ENCODE data around the gene FBXW11. TPM values are rescaled to one million over a fixed set of nuclear protein-coding genes. Genes with fewer than 3 reads are reported as not detected.
"Not testable (repeated sequence)": the region's sequence is repeated elsewhere in the genome, so short reads cannot be mapped to it uniquely, and the experiment has no call there.

Gene FBXW11
- total RNA-seq, 2 donors from 2014 or later, result 76.3 to 81.7 TPM

DNA sequence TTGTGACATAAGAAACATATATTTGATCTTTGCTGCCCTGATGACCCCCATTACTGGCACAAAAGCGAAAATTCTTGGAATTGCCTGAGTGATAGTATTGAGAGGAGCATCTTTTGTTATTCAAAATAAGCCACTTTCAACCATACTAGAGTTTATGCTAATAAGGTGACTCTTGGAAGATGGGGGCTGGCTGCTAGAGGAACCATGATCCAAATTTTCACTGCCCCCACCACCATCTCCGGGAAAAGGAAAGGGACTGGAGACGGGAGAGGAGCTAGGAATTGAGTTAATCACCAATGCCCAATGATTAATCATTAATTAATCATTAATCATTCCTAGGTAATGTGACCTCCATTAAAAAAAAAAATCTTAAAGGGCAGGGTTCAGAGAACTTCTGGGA lies 25.6 kb downstream of the FBXW11 start:
- no peak for TF ChIP-seq CTCF (IDR thresholded peaks at IDR 0.05)

DNA sequence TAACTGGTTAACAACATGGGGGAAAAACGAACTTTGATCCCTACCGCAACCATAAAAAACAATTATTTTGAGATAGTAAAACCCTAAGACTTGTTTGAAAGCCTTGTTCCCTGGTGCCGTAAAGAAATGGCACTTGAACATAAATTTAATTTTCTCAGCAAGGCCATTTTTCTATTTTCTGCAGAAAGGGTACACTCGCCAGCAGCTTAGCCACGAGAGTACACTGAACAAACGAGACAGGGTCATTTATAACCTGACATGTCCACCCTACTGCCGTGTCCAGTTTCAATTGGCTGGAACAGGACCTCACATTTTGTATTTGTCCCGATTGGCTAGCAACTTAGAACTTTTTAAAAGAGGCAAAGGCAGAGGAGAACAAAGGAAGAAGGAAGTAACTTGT lies 26.8 kb downstream of the FBXW11 start:
- Histone ChIP-seq H3K4me3 (no peak overlapping the region), H3K9me3 (peaks cover 4 to 16% of the 10 kb centered on the region in 2 donors), H3K27me3 (no peaks in the 10 kb centered on the region), H3K4me1 (peaks cover 0 to 25% of the 10 kb centered on the region in 2 donors), H3K27ac (no peak overlapping the region), H3K36me3 (no peaks in the 10 kb centered on the region)
- no peak for DNase-seq (ENCODE audit: low spot score)
- no peak for TF ChIP-seq CTCF (IDR thresholded peaks at IDR 0.05)

More for the DNA sequence above, 25.6 kb downstream of the FBXW11 start:
- DNase-seq (ENCODE audit: low spot score), result no peak
- Histone ChIP-seq H3K4me1 (peaks cover 0 to 18% of the 10 kb centered on the region in 2 donors), H3K27ac (no peak overlapping the region), H3K4me3 (no peak overlapping the region), H3K36me3 (no peaks in the 10 kb centered on the region), H3K27me3 (no peaks in the 10 kb centered on the region), H3K9me3 (peaks cover 4 to 16% of the 10 kb centered on the region in 2 donors)

GRCh38 chr5:171978519-171978918 lies 27.9 kb downstream of the FBXW11 start:
- Histone ChIP-seq H3K36me3 (no peaks in the 10 kb centered on the region), H3K27me3 (no peaks in the 10 kb centered on the region), H3K4me1 (peaks cover 0 to 19% of the 10 kb centered on the region in 2 donors), H3K4me3 (no peak overlapping the region), H3K9me3 (peaks cover 4 to 16% of the 10 kb centered on the region in 2 donors), H3K27ac (no peak overlapping the region)
- DNase-seq (ENCODE audit: low spot score), result no peak
- TF ChIP-seq CTCF (IDR thresholded peaks at IDR 0.05), result no peak

- DNase-seq (ENCODE audit: low spot score), result no peak
- Histone ChIP-seq H3K36me3 (no peaks in the 10 kb centered on the region), H3K9me3 (peaks cover 4 to 16% of the 10 kb centered on the region in 2 donors), H3K27me3 (no peaks in the 10 kb centered on the region), H3K4me1 (peaks cover 0 to 19% of the 10 kb centered on the region in 2 donors), H3K4me3 (no peak overlapping the region), H3K27ac (no peak overlapping the region)
- TF ChIP-seq CTCF (IDR thresholded peaks at IDR 0.05), result no peak
These were observed 28.4 kb downstream of the FBXW11 start for GRCh38 chr5:171978016-171978415.

GRCh38 chr5:171977244-171977950 lies 29.0 kb downstream of the FBXW11 start:
- H3K9me3 ChIP-seq, result peaks cover 4 to 16% of the 10 kb centered on the region in 2 donors
- H3K27ac ChIP-seq; DNase-seq (ENCODE audit: low spot score); H3K4me3 ChIP-seq; H3K27me3 ChIP-seq; H3K36me3 ChIP-seq: not testable (repeated sequence)
- H3K4me1 ChIP-seq, result peaks cover 0 to 19% of the 10 kb centered on the region in 2 donors

DNA sequence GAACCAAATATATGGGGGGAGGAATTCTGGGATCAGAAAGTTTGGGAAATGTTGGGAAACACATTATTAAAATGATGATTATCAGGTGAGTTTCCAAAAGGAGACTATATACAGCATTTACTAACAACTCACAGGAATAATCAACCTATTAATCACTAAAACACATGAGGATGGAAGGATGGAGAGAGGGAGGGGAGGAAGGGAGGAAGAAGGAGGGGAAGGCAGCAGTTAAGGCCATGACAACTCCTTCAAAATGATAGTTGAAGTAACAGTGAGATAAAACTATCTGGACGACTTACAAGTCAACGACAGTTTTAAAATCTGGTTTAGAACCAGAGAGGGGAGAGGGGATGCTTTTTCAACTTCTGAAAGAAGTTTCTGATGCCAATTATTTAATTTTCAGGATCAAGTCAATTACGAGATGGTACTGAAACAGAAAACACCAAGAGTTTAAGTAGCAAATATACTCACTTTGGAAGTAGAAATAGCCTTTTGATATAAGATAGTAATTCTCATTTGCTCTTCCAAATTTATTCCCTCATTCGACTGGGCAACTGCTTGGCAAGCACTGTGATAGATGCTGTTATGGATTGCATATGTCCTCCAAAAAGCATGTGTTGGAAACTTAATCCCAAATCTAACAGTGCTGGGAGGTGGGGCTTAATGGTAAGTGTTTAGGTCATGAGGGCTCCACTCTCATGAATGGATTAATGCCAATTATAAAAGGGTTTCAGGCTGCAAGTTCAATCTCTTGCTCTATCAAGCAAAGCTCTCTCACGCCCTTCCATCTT lies 30.4 kb downstream of the FBXW11 start:
- H3K36me3 ChIP-seq, result no peaks in the 10 kb centered on the region
- H3K9me3 ChIP-seq, result peaks cover 4 to 16% of the 10 kb centered on the region in 2 donors
- no peak for DNase-seq (ENCODE audit: low spot score)
- no peaks in the 10 kb centered on the region for H3K27me3 ChIP-seq
- H3K4me1 ChIP-seq, result peaks cover 0 to 28% of the 10 kb centered on the region in 2 donors
- no peak overlapping the region for H3K27ac ChIP-seq
- no peak overlapping the region for H3K4me3 ChIP-seq
- TF ChIP-seq CTCF (IDR thresholded peaks at IDR 0.05), result no peak

All from right atrium auricular region (tissue), 2 donors.